ENCODE measurements around the gene PARD3. TPM values are rescaled to one million over a fixed set of nuclear protein-coding genes. Genes with fewer than 3 reads are reported as not detected.

The PARD3 gene
- total RNA-seq, 3 donors from 2014 or later, result 48.2 to 93.7 (median 60.6) TPM

DNA sequence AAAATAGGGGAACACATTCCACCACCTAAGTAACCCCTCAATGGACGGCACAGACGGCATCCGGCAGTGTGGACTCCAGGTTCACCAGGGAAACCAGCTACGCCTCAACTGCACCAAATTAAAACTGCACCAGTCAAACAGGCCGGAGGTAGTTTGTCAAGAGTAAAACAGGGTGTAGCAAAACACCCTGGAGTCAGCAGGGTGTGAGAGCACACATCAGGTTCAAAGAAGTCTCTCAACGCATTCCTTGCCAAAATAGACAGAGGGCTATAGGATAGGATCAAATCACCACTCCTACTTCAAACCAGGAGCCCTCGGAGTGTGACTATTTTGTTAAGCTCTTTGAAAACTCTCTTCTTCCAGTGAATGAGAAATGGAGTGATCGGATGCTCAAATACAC, 135.9 kb downstream of the PARD3 start:
- no peaks in the 10 kb centered on the region for H3K9me3 ChIP-seq
- H3K4me1 ChIP-seq, result no peaks in the 10 kb centered on the region
- intact Hi-C loops (cut with DNase I; ENCODE audit: low total_unique reads), result no loop called here
- no peak overlapping the region for H3K27ac ChIP-seq
- H3K27me3 ChIP-seq, result no peaks in the 10 kb centered on the region
- no peak for DNase-seq (ENCODE audit: low spot score in 2 of 2)
- H3K36me3 ChIP-seq, result no peaks in the 10 kb centered on the region
- no peak overlapping the region for H3K4me3 ChIP-seq
- TF ChIP-seq POLR2AphosphoS5 (IDR thresholded peaks at IDR 0.05) (no peak), POLR2A (IDR thresholded peaks at IDR 0.05) (no peak), CTCF (IDR thresholded peaks at IDR 0.05) (no peak)

DNA sequence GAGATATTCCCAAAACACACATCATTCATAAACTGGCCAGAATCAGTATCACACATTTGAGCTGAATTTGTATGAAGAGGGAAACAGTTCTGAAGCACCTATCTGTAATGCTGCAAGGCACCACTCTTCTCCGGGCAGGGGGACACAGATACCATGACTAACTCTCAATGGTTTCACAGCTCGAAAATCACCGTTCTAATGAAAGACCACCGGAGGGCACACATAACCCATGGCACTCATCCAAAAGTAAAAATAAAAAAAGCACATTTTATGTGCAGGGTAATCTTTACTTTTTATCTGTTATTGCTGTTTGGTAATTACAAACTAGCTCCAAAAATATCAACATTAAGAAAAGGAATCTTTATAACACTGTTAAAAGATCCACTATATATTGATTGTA, 137.5 kb downstream of the PARD3 start:
- no peak overlapping the region for H3K27ac ChIP-seq
- H3K27me3 ChIP-seq, result no peaks in the 10 kb centered on the region
- H3K4me3 ChIP-seq, result no peak overlapping the region
- H3K4me1 ChIP-seq, result no peaks in the 10 kb centered on the region
- intact Hi-C loops (cut with DNase I; ENCODE audit: low total_unique reads), result no loop called here
- no peak for DNase-seq (ENCODE audit: low spot score in 2 of 2)
- no peak for TF ChIP-seq POLR2A (IDR thresholded peaks at IDR 0.05)
- no peak for TF ChIP-seq POLR2AphosphoS5 (IDR thresholded peaks at IDR 0.05)
- no peak for TF ChIP-seq CTCF (IDR thresholded peaks at IDR 0.05)
- no peaks in the 10 kb centered on the region for H3K9me3 ChIP-seq
- no peaks in the 10 kb centered on the region for H3K36me3 ChIP-seq

DNA sequence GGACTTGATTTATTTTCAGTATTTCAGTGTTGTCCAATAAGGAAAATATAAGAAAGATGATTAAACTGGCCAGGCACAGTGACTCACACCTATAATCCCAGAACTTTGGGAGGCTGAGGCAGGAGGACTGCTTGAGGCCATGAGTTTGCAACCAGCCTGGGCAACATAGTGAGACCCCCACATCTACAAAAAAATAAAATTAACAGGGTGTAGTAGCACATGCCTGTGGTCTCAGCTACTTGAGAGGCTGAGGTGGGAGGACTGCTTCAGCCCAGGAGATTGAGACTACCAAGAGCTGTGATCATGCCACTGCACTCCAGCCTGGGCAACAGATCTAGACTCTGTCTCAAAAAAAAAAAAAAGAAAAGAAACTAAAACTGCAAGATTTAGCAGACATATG, 138.0 kb downstream of the PARD3 start:
- Histone ChIP-seq H3K4me3 (no peak overlapping the region), H3K36me3 (no peaks in the 10 kb centered on the region), H3K9me3 (no peaks in the 10 kb centered on the region), H3K27ac (no peak overlapping the region), H3K27me3 (no peaks in the 10 kb centered on the region), H3K4me1 (no peaks in the 10 kb centered on the region)
- DNase-seq (ENCODE audit: low spot score in 2 of 2), result no peak
- intact Hi-C loops (cut with DNase I; ENCODE audit: low total_unique reads), result no loop called here
- no peak for TF ChIP-seq CTCF (IDR thresholded peaks at IDR 0.05)
- TF ChIP-seq POLR2A (IDR thresholded peaks at IDR 0.05), result no peak
- TF ChIP-seq POLR2AphosphoS5 (IDR thresholded peaks at IDR 0.05), result no peak

- no peak overlapping the region for H3K4me3 ChIP-seq
- DNase-seq (ENCODE audit: low spot score in 2 of 2), result no peak
- no peaks in the 10 kb centered on the region for H3K27me3 ChIP-seq
- TF ChIP-seq POLR2AphosphoS5 (IDR thresholded peaks at IDR 0.05) (no peak), CTCF (IDR thresholded peaks at IDR 0.05) (no peak), POLR2A (IDR thresholded peaks at IDR 0.05) (no peak)
- H3K27ac ChIP-seq, result no peak overlapping the region
- intact Hi-C loops (cut with DNase I; ENCODE audit: low total_unique reads), result no loop called here
- no peaks in the 10 kb centered on the region for H3K4me1 ChIP-seq
- no peaks in the 10 kb centered on the region for H3K36me3 ChIP-seq
- H3K9me3 ChIP-seq, result no peaks in the 10 kb centered on the region
These were observed 140.9 kb downstream of the PARD3 start for GRCh38 chr10:34674176-34674575.

- H3K9me3 ChIP-seq, result no peaks in the 10 kb centered on the region
- no peak for DNase-seq (ENCODE audit: low spot score in 2 of 2)
- no peak overlapping the region for H3K27ac ChIP-seq
- intact Hi-C loops (cut with DNase I; ENCODE audit: low total_unique reads), result no loop called here
- no peaks in the 10 kb centered on the region for H3K27me3 ChIP-seq
- H3K36me3 ChIP-seq, result no peaks in the 10 kb centered on the region
- no peak overlapping the region for H3K4me3 ChIP-seq
- TF ChIP-seq POLR2AphosphoS5 (IDR thresholded peaks at IDR 0.05) (no peak), CTCF (IDR thresholded peaks at IDR 0.05) (no peak), POLR2A (IDR thresholded peaks at IDR 0.05) (no peak)
- H3K4me1 ChIP-seq, result no peaks in the 10 kb centered on the region
These were observed 145.0 kb downstream of the PARD3 start for GRCh38 chr10:34670081-34670480.
